GM18870 (cell line): ENCODE measurements around the gene CTXN3.

ENCODE experiments used
- ATAC-seq: cut with Tn5 transposase; IDR thresholded peaks from one replicate; pipeline ENCODE4 v1.9.1; 2021; ENCODE audit warnings: moderate library complexity; ENCODE audit not compliant: unreplicated experiment

The CTXN3 gene

GRCh38 chr5:127696683-127697082 is 47.8 kb downstream of the CTXN3 start:
- no peak for ATAC-seq

GRCh38 chr5:127697894-127698600 is 49.2 kb downstream of the CTXN3 start:
- no peak for ATAC-seq

GRCh38 chr5:127699416-127699815 is 50.5 kb downstream of the CTXN3 start:
- no peak for ATAC-seq

DNA sequence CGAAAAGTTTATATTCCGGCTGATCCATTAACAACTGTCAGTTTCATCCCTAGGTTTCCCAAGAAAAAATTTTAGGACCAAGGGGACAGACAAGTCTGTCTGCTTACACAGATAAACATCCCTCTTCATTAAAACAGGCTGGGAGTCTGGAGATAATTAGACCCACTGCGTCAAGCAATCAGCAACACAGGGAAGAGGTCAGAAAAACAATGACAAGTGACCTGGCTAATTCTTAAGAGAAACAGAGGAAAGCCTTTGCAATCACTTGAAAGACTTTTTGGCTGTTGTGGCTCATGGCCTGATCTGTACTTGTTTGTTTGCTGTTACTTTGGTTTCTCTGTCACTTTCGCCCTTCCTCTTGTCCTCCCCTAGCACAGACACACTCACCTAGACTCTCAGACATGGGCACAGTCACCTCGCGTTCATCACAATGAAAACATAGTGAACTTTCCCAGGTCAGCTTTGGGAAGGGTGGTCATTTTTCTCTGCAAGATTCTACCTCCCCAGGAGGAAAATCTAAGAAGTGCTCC is 51.4 kb downstream of the CTXN3 start:
- ATAC-seq, result no peak

- ATAC-seq, result no peak
Observed at GRCh38 chr5:127702434-127702833, 53.6 kb downstream of the CTXN3 start.

GRCh38 chr5:127702926-127703561 is 54.2 kb downstream of the CTXN3 start, which contains the start of gene CCDC192:
CCDC192 (plus strand) TSS chr5:127703391; CDS start chr5:127703446, 55 bp downstream.
- no peak for ATAC-seq

GRCh38 chr5:127705120-127705892 is 56.4 kb downstream of the CTXN3 start:
- ATAC-seq, result no peak

- no peak for ATAC-seq
Observed at GRCh38 chr5:127706691-127707090, 57.8 kb downstream of the CTXN3 start.

- ATAC-seq, result no peak
Observed at GRCh38 chr5:127707209-127707608, 58.3 kb downstream of the CTXN3 start.
